HG03095 (cell line): Measurements from ENCODE around the gene HMGXB3.
"Not testable (repeated sequence)": the region's sequence is repeated elsewhere in the genome, so short reads cannot be mapped to it uniquely, and the experiment has no call there.

Experiments
- ATAC-seq: cut with Tn5 transposase; IDR thresholded peaks from one replicate; pipeline ENCODE4 v1.9.1; 2021; ENCODE audit warnings: moderate library complexity; ENCODE audit not compliant: unreplicated experiment

Gene HMGXB3

GRCh38 chr5:150050172-150050811 is 49.8 kb downstream of the HMGXB3 start:
- not testable (repeated sequence) for ATAC-seq

- no peak for ATAC-seq
These were observed 51.2 kb downstream of the HMGXB3 start for GRCh38 chr5:150051657-150052195.

GRCh38 chr5:150052226-150052955 is 51.9 kb downstream of the HMGXB3 start:
- ATAC-seq, result no peak

- ATAC-seq, result no peak
These were observed 52.6 kb downstream of the HMGXB3 start for GRCh38 chr5:150052956-150053712.

DNA sequence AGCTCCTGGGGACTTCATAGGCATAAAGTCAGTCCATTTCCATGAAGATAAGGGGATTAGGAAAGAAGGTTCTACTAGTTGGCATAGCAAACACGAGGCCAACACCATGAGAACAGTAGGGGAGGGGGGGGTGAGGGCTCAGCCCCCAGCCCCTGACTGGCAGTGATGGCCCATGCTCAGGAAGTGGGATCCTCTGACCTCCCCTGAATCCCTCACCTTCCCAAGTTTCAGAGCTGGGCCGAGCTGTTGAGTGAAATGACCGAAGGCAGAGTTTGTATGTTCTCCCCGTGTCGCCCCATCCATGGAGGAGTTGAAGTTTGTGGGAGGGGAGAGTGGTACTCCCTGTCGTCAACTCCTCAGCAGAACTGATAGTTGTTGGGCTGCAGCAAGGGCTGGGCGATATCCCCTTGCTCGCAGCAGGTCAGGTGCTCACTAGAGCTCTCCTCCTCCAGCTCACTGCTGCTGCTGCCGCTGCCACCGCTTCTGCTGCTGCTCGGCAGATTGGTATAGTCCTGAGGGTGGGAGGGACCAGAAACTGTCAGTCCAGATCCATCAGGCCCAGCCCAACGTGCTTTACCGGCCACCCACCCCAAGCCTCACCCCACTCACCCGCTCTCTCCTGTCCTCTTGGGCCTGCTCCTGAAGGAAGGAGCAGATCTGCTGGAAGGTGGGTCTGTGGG is 53.3 kb downstream of the HMGXB3 start:
- ATAC-seq, result no peak

GRCh38 chr5:150054569-150054968 is 54.0 kb downstream of the HMGXB3 start:
- no peak for ATAC-seq

- ATAC-seq, result no peak
These were observed 55.0 kb downstream of the HMGXB3 start for GRCh38 chr5:150055326-150056074.

DNA sequence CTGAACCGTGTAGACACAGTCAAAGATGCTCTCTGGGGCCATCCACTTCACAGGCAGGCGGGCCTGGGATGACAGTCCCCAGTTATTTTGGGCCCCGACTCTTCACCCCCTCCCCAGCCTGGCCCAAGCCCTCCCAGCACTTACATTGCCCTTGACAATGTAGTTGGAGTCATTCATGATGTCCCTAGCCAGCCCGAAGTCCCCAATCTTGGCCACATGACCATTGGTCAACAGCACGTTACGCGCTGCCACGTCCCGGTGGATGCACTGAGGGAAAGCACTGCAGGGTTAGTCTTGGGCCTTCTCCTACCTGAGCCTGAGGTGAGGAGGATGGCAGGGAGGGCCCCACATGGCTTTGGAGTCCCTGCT is 55.5 kb downstream of the HMGXB3 start:
- ATAC-seq, result no peak

DNA sequence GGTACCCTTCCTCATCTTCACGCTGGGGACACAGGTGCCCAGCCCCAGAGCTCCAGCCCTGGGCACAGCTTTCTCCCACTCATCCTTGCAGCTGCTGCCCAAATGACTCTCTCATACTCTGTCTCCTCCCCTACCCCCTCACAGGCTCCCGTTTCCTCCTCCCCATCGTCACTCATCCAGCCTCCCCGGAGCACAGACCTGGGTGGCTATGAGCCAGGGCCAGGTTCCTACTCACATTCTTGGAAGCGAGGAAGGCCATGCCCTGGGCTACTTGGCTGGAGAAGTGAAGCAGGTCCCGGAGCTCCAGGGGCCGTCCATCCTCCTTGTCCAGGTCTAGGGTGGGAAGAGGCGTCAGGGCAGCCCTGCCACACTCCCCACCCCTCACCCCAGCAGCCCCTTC is 56.5 kb downstream of the HMGXB3 start:
- no peak for ATAC-seq

- no peak for ATAC-seq
These were observed 57.0 kb downstream of the HMGXB3 start for GRCh38 chr5:150057511-150057910.

DNA sequence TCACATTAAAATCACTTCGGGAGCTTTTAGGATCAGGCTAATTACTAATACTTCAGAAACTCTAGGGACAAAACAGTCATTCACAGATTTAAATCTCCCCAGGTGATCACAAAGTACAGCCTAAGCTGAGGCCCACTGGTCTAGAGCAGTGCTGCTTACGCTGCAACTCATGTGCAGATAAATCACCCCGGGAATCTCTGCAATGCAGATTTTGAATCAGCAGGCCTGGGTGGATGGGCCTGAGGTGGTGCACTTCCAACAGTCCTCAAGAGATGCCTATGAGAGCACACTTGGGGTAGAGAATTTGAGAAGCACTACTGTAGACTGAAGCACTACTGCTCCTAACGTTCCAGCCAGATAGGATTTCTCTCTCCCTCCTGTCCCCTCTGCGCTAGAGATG is 57.5 kb downstream of the HMGXB3 start:
- ATAC-seq, result no peak

DNA sequence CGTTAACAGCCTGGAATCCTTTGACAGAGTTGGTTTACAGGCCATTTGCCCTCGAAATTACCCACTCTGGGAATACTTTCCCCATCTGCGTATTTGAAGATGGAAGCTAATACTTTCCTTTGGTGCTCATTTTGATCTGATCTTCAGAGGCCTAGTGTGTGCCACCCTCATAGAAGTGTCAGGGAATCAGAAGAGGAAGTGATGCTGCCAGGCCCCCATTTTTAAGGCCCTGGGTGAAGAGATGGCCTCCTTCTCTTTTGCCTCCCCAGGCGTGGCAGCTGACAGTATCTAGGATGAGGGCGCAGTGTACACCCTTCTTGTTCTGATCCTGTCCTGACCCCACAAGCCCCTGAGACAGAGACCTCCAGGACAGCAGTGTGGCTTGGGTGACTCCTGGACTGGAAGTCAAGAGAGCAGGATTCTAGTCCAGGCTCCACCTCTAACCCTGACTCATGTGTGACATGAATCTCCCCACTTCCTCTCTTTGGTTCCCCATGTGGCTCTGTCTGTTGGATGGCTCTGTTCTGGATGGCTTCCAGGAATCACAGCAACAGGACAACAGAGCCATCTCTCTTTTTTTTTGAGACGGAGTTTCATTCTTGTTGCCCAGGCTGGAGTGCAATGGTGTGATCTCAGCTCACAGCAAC is 58.1 kb downstream of the HMGXB3 start:
- ATAC-seq, result no peak

GRCh38 chr5:150059623-150060022 is 59.1 kb downstream of the HMGXB3 start:
- ATAC-seq, result no peak

- ATAC-seq, result no peak
These were observed 59.9 kb downstream of the HMGXB3 start for GRCh38 chr5:150060471-150060870.

- ATAC-seq, result no peak
These were observed 61.0 kb downstream of the HMGXB3 start for GRCh38 chr5:150061538-150061995.

DNA sequence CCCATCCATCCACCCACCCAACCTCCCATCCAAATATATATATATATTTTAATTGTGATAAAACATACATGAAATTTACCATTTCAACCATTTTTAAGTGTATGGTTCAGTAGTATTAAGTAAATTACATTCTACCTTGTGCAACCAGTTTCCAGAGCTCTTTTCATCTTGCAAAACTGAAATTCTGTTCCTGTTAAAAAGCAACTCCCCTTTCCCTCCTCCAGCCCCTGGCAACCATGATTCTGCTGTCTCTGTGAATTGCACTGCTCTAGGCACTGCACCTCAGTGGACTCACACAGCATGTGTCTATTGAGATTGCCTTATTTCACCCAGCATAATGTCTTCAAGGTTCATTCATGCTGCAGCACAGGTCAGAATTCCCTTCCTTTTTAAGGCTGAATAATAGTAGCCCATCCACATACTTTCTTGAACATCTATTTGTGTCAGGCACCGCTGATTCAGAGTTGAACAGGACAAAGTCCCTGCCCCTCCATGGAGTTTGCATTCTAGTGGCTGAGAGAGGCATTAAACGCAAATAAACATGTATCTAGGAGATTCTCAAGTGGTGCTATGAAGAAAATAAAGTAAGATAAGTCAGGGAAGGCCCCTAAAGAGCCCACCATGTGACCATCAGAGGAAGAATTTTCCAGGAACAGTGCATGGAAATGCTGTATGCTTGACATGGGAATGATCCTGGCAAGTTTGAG is 61.8 kb downstream of the HMGXB3 start:
- ATAC-seq, result no peak

- no peak for ATAC-seq
These were observed 63.1 kb downstream of the HMGXB3 start for GRCh38 chr5:150063638-150064037.

- no peak for ATAC-seq
These were observed 64.2 kb downstream of the HMGXB3 start for GRCh38 chr5:150064681-150065220.

DNA sequence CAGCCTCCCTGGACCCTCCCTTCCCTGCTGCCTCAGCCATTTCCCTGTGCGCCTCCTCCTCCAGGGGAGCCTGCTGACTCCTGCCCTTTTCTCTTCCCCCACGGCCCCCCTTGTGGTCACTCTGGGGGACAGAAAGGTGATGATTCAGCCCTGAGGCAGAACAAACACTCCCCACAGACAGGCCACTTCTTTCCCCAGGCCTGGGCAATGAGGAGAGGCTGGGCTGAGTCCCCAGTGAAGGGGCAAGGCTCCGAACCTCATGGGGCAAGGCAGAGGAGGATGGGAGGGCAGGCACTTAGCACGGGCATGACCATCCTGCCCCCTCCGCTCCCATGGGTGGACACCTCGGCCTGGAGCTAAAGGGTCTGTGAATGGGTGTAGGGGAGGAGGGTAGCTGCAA is 64.8 kb downstream of the HMGXB3 start:
- no peak for ATAC-seq
